Measurements from ENCODE around the gene ZNF385B. TPM values are rescaled to one million over a fixed set of nuclear protein-coding genes. Genes with fewer than 3 reads are reported as not detected.

The ZNF385B gene
- total RNA-seq, 2 donors from 2014 or later = 5.3 to 18.1 TPM

GRCh38 chr2:179770029-179770428 is 91.4 kb downstream of the ZNF385B start:
- Histone ChIP-seq H3K4me1 (ENCODE audit: control insufficient read depth, insufficient read depth, low read length) (no peaks in the 10 kb centered on the region), H3K4me3 (ENCODE audit: low read length) (no peak overlapping the region), H3K9me3 (ENCODE audit: control insufficient read depth, low read length) (no peaks in the 10 kb centered on the region), H3K36me3 (ENCODE audit: control insufficient read depth, insufficient read depth, low read length) (no peaks in the 10 kb centered on the region), H3K27me3 (ENCODE audit: control insufficient read depth, insufficient read depth, low read length, poor library complexity, severe bottlenecking) (no peaks in the 10 kb centered on the region), H3K27ac (ENCODE audit: low read depth, low read length) (no peak overlapping the region), H3K9ac (ENCODE audit: extremely low read depth, low read length, poor library complexity, severe bottlenecking) (no peak overlapping the region)
- no peak overlapping the region for H3K4me3 Mint-ChIP-seq
- WGBS, 2 experiments (ENCODE audit: insufficient coverage in 1 of 2, insufficient read length in 1 of 2) = 92% methylated on average over 1 of the region's 1 CpG; no CpG with 5 or more reads in 1 of the 2 experiments
- H3K36me3 Mint-ChIP-seq (ENCODE audit: low read depth) = no peaks in the 10 kb centered on the region
- no peak for DNase-seq
- no peaks in the 10 kb centered on the region for H3K9me3 Mint-ChIP-seq
- no peak for TF ChIP-seq CTCF (conservative IDR thresholded peaks at IDR 0.05)
- H3K4me1 Mint-ChIP-seq = no peaks in the 10 kb centered on the region
- H3K27me3 Mint-ChIP-seq (ENCODE audit: insufficient read depth) = no peaks in the 10 kb centered on the region
- H3K27ac Mint-ChIP-seq = no peak overlapping the region

- Histone ChIP-seq H3K27ac (ENCODE audit: low read depth, low read length) (no peak overlapping the region), H3K27me3 (ENCODE audit: control insufficient read depth, insufficient read depth, low read length, poor library complexity, severe bottlenecking) (no peaks in the 10 kb centered on the region), H3K9ac (ENCODE audit: extremely low read depth, low read length, poor library complexity, severe bottlenecking) (no peak overlapping the region), H3K4me3 (ENCODE audit: low read length) (no peak overlapping the region), H3K36me3 (ENCODE audit: control insufficient read depth, insufficient read depth, low read length) (no peaks in the 10 kb centered on the region), H3K9me3 (ENCODE audit: control insufficient read depth, low read length) (no peaks in the 10 kb centered on the region), H3K4me1 (ENCODE audit: control insufficient read depth, insufficient read depth, low read length) (no peaks in the 10 kb centered on the region)
- TF ChIP-seq CTCF (conservative IDR thresholded peaks at IDR 0.05) = no peak
- no peak overlapping the region for H3K4me3 Mint-ChIP-seq
- no peaks in the 10 kb centered on the region for H3K36me3 Mint-ChIP-seq (ENCODE audit: low read depth)
- H3K27ac Mint-ChIP-seq = no peak overlapping the region
- WGBS, 2 experiments (ENCODE audit: insufficient coverage in 1 of 2, insufficient read length in 1 of 2) = 91 to 92% methylated on average over 6 to 8 of the region's 8 CpGs
- no peaks in the 10 kb centered on the region for H3K27me3 Mint-ChIP-seq (ENCODE audit: insufficient read depth)
- DNase-seq = no peak
- H3K9me3 Mint-ChIP-seq = no peaks in the 10 kb centered on the region
- no peaks in the 10 kb centered on the region for H3K4me1 Mint-ChIP-seq
Observed at GRCh38 chr2:179769323-179769722, 92.1 kb downstream of the ZNF385B start.

GRCh38 chr2:179768765-179769164 is 92.6 kb downstream of the ZNF385B start:
- no peaks in the 10 kb centered on the region for H3K4me1 ChIP-seq (ENCODE audit: control insufficient read depth, insufficient read depth, low read length)
- WGBS, 2 experiments (ENCODE audit: insufficient coverage in 1 of 2, insufficient read length in 1 of 2) = 95% methylated on average over 1 of the region's 1 CpG; no CpG with 5 or more reads in 1 of the 2 experiments
- H3K4me1 Mint-ChIP-seq = no peaks in the 10 kb centered on the region
- no peaks in the 10 kb centered on the region for H3K27me3 Mint-ChIP-seq (ENCODE audit: insufficient read depth)
- no peaks in the 10 kb centered on the region for H3K27me3 ChIP-seq (ENCODE audit: control insufficient read depth, insufficient read depth, low read length, poor library complexity, severe bottlenecking)
- H3K9me3 Mint-ChIP-seq = no peaks in the 10 kb centered on the region
- no peak for TF ChIP-seq CTCF (conservative IDR thresholded peaks at IDR 0.05)
- H3K27ac Mint-ChIP-seq = no peak overlapping the region
- no peak overlapping the region for H3K4me3 Mint-ChIP-seq
- no peaks in the 10 kb centered on the region for H3K9me3 ChIP-seq (ENCODE audit: control insufficient read depth, low read length)
- no peak overlapping the region for H3K4me3 ChIP-seq (ENCODE audit: low read length)
- DNase-seq = no peak
- no peak overlapping the region for H3K9ac ChIP-seq (ENCODE audit: extremely low read depth, low read length, poor library complexity, severe bottlenecking)
- H3K36me3 ChIP-seq (ENCODE audit: control insufficient read depth, insufficient read depth, low read length) = no peaks in the 10 kb centered on the region
- H3K36me3 Mint-ChIP-seq (ENCODE audit: low read depth) = no peaks in the 10 kb centered on the region
- no peak overlapping the region for H3K27ac ChIP-seq (ENCODE audit: low read depth, low read length)

All from endodermal cell (in vitro differentiated cells).